Measurements from ENCODE around the gene PRKCZ.

The PRKCZ gene

GRCh38 chr1:2228157-2228594 is 178.0 kb downstream of the PRKCZ start, which contains the start of gene SKI:
Gene SKI, plus strand, starts transcription at chr1:2228319. Its CDS starts 448 bp downstream, at chr1:2228767.
- Histone ChIP-seq H3K27me3 (replicated peaks) (no peaks in the 10 kb centered on the region), H3K27ac (peak within 1 kb of the TSS; percentile 87), H3K4me3 (ENCODE audit: low read depth, low read length) (peak within 1 kb of the TSS; percentile 89), H3K36me3 (replicated peaks) (peaks cover 10% of the 10 kb centered on the region)
- no peak for DNase-seq
- in situ Hi-C loops (cut with HindIII; ENCODE audit: low pct_ligation_motif_present, low sequenced_read_pairs) = no loop called here
- no peak for TF ChIP-seq CTCF (IDR thresholded peaks at IDR 0.05; ENCODE audit: low read depth, low read length, missing control alignments)

GRCh38 chr1:2228694-2229036 is 178.5 kb downstream of the PRKCZ start:
- Histone ChIP-seq H3K4me3 (ENCODE audit: low read depth, low read length) (peak overlapping the region; percentile 89), H3K36me3 (replicated peaks) (peaks cover 10% of the 10 kb centered on the region), H3K27ac (no peak overlapping the region), H3K27me3 (replicated peaks) (no peaks in the 10 kb centered on the region)
- TF ChIP-seq CTCF (IDR thresholded peaks at IDR 0.05; ENCODE audit: low read depth, low read length, missing control alignments) = no peak
- no peak for DNase-seq
- in situ Hi-C loops (cut with HindIII; ENCODE audit: low pct_ligation_motif_present, low sequenced_read_pairs) = no loop called here

- no peak for TF ChIP-seq CTCF (IDR thresholded peaks at IDR 0.05; ENCODE audit: low read depth, low read length, missing control alignments)
- no peaks in the 10 kb centered on the region for H3K27me3 ChIP-seq (replicated peaks)
- peaks cover 10% of the 10 kb centered on the region for H3K36me3 ChIP-seq (replicated peaks)
- H3K4me3 ChIP-seq (ENCODE audit: low read depth, low read length) = peak overlapping the region; percentile 89
- H3K27ac ChIP-seq = peak overlapping the region; percentile 28
- in situ Hi-C loops (cut with HindIII; ENCODE audit: low pct_ligation_motif_present, low sequenced_read_pairs) = no loop called here
- no peak for DNase-seq
Measured at GRCh38 chr1:2229037-2229864, 179.0 kb downstream of the PRKCZ start.

GRCh38 chr1:2229911-2230731 is 179.9 kb downstream of the PRKCZ start:
- no peak for TF ChIP-seq CTCF (IDR thresholded peaks at IDR 0.05; ENCODE audit: low read depth, low read length, missing control alignments)
- Histone ChIP-seq H3K27me3 (replicated peaks) (no peaks in the 10 kb centered on the region), H3K4me3 (ENCODE audit: low read depth, low read length) (peak overlapping the region; percentile 89), H3K27ac (peak overlapping the region; percentile 28), H3K36me3 (replicated peaks) (peaks cover 10% of the 10 kb centered on the region)
- DNase-seq = no peak
- in situ Hi-C loops (cut with HindIII; ENCODE audit: low pct_ligation_motif_present, low sequenced_read_pairs) = no loop called here

GRCh38 chr1:2230781-2231531 is 180.7 kb downstream of the PRKCZ start:
- DNase-seq = no peak
- peak overlapping the region; percentile 89 for H3K4me3 ChIP-seq (ENCODE audit: low read depth, low read length)
- H3K36me3 ChIP-seq (replicated peaks) = peaks cover 10% of the 10 kb centered on the region
- H3K27ac ChIP-seq = peak overlapping the region; percentile 7
- in situ Hi-C loops (cut with HindIII; ENCODE audit: low pct_ligation_motif_present, low sequenced_read_pairs) = no loop called here
- H3K27me3 ChIP-seq (replicated peaks) = no peaks in the 10 kb centered on the region
- no peak for TF ChIP-seq CTCF (IDR thresholded peaks at IDR 0.05; ENCODE audit: low read depth, low read length, missing control alignments)

Measured in brain microvascular endothelial cell (primary cell).